HepG2 (cell line): ENCODE measurements around the gene C14orf93. TPM values are rescaled to one million over a fixed set of nuclear protein-coding genes. Genes with fewer than 3 reads are reported as not detected.
A peak's percentile ranks its signal among the peaks of the same experiment; 100 is the strongest.

Source experiments
- ATAC-seq: fragments of 200-7000 bp; cut with Tn5 transposase; 3 replicates; pipeline ENCODE4 v1.9.1; 2020; ENCODE audit warnings: mild to moderate bottlenecking, moderate library complexity
- BruUV-seq: library from RNA; stranded (reverse); fragments of 400-500 nt; replicated peaks from 2 replicates; lab custom pipeline; 2021; lab: Mats Ljungman, UMichigan
- CTCF ChIA-PET: fragments of 300-600 bp; formaldehyde crosslinking; extraction: SDS; loops from one replicate; lab custom pipeline; 2021; ENCODE audit warnings: low total read pairs, inconsistent platforms, low intra/inter-chr PET ratio; lab: Yijun Ruan, JAX
- POLR2A ChIA-PET: fragments of 350-600 bp; sonication (Branson Sonifier 250); formaldehyde crosslinking; loops from one replicate; lab custom pipeline; 2020; ENCODE audit warnings: antibody characterized with exemption, inconsistent platforms; lab: Yijun Ruan, JAX
- DNase-seq: peaks from one replicate; pipeline ENCODE4 v3.0.0-alpha.2; 2015; ENCODE audit warnings: low spot score
- FAIRE-seq: peaks from 3 replicates; lab custom pipeline; 2011; peaks lifted over from hg19 to GRCh38; lab: Jason Lieb, UNC
- H2AFZ ChIP-seq: one replicate; pipeline ENCODE4 v1.6.1; 2011; ENCODE audit warnings: low read length, inconsistent platforms
- H3K27ac ChIP-seq: fragments of 300-600 bp; 3 replicates; pipeline ENCODE4 v1.8.0; 2011; ENCODE audit warnings: mixed run types, mild to moderate bottlenecking, mixed read lengths, low read length, inconsistent platforms; ENCODE audit not compliant: insufficient read depth; ENCODE audit errors: extremely low read length
- H3K27me3 ChIP-seq, 2 experiments: fragments of 200-600 bp in 1 of 2; 2 replicates in 1 of 2; 3 replicates in 1 of 2; pipeline versions ENCODE4 v1.6.0 to v1.8.0; 2011; ENCODE audit warnings: low read length in 2 of 2, mild to moderate bottlenecking in 2 of 2, moderate library complexity in 2 of 2, inconsistent platforms in 1 of 2; ENCODE audit not compliant: insufficient read depth in 2 of 2, control insufficient read depth in 1 of 2
- H3K36me3 ChIP-seq, 2 experiments: fragments of 200-600 bp in 1 of 2; replicated peaks in 1 of 2; 2 replicates in 1 of 2; 3 replicates in 1 of 2; pipeline versions ENCODE4 v1.5.1 to v1.8.0; 2011; ENCODE audit warnings: low read length in 2 of 2, inconsistent platforms in 1 of 2; ENCODE audit not compliant: insufficient read depth in 2 of 2, control insufficient read depth in 1 of 2
- H3K4me1 ChIP-seq: 2 replicates; pipeline ENCODE4 v1.5.1; 2012; ENCODE audit warnings: low read length, inconsistent platforms; ENCODE audit not compliant: insufficient read depth
- H3K4me2 ChIP-seq: 2 replicates; pipeline ENCODE4 v1.6.0; 2011; ENCODE audit warnings: low read depth, low read length, inconsistent platforms
- H3K4me3 ChIP-seq, 3 experiments: fragments of 200-600 bp in 1 of 3; sonication (generic), shearing (Covaris generic) in 1 of 3; replicated peaks in 1 of 3; 2 replicates each; pipeline ENCODE4 v1.5.1; 2011 to 2016; ENCODE audit warnings: low read length in 3 of 3, inconsistent platforms in 2 of 3, low read depth in 2 of 3, mild to moderate bottlenecking in 2 of 3, control low read depth in 1 of 3, mixed read lengths in 1 of 3; ENCODE audit not compliant: insufficient read depth in 1 of 3
- H3K79me2 ChIP-seq: one replicate; pipeline ENCODE4 v1.6.1; 2011; ENCODE audit warnings: low read length, inconsistent platforms; ENCODE audit not compliant: insufficient read depth
- H3K9ac ChIP-seq: 2 replicates; pipeline ENCODE4 v1.6.0; 2011; ENCODE audit warnings: mild to moderate bottlenecking, low read depth, low read length, inconsistent platforms; ENCODE audit not compliant: insufficient read depth
- H3K9me3 ChIP-seq: 2 replicates; pipeline ENCODE4 v1.5.1; 2012; ENCODE audit warnings: mild to moderate bottlenecking, low read length
- H4K20me1 ChIP-seq: 2 replicates; pipeline ENCODE4 v1.6.0; 2011; ENCODE audit warnings: inconsistent platforms, mild to moderate bottlenecking, low read length, moderate library complexity; ENCODE audit not compliant: insufficient read depth
- FOXM1 ChIP-seq: sonication (generic); formaldehyde crosslinking; IDR thresholded peaks from 2 replicates; pipeline ENCODE4 v1.5.0; 2020; ENCODE audit warnings: missing genetic modification reagents
- NR2F6 ChIP-seq, 2 experiments: IDR thresholded peaks; 2 replicates each; pipeline ENCODE4 v1.6.1; 2016; ENCODE audit warnings: antibody characterized with exemption in 1 of 2, mild to moderate bottlenecking in 1 of 2
- POLR2A ChIP-seq, 2 experiments: IDR thresholded peaks; 2 replicates each; pipeline ENCODE4 v1.6.1; 2011; ENCODE audit warnings: low read depth in 2 of 2, low read length in 2 of 2, mild to moderate bottlenecking in 1 of 2, moderate library complexity in 1 of 2; ENCODE audit not compliant: insufficient read depth in 1 of 2
- RBFOX2 ChIP-seq: fragments of 200-400 bp; formaldehyde crosslinking; IDR thresholded peaks from 2 replicates; pipeline ENCODE4 v1.6.1; 2017; ENCODE audit warnings: low read depth, mild to moderate bottlenecking, low read length
- RBM22 ChIP-seq: fragments of 200-400 bp; formaldehyde crosslinking; optimal IDR thresholded peaks from 2 replicates; pipeline ENCODE3; 2017; ENCODE audit warnings: mild to moderate bottlenecking, low read length, moderate library complexity
- TBL1XR1 ChIP-seq: fragments of 150-350 bp; IDR thresholded peaks from 2 replicates; pipeline ENCODE4 v1.6.1; 2014; ENCODE audit warnings: borderline replicate concordance, low read length; ENCODE audit not compliant: partially characterized antibody
- XRCC5 ChIP-seq: fragments of 200-400 bp; formaldehyde crosslinking; optimal IDR thresholded peaks from 2 replicates; pipeline ENCODE3; 2017; ENCODE audit warnings: mild to moderate bottlenecking, low read length
- ZFP91 ChIP-seq: sonication (generic); formaldehyde crosslinking; IDR thresholded peaks from 2 replicates; pipeline ENCODE4 v1.9.0; 2022; ENCODE audit warnings: missing genetic modification reagents, mild to moderate bottlenecking, borderline replicate concordance
- ZMYM4 ChIP-seq: sonication (generic); formaldehyde crosslinking; IDR thresholded peaks from 2 replicates; pipeline ENCODE4 v1.8.1; 2023; ENCODE audit warnings: mild to moderate bottlenecking, missing genetic modification reagents
- ZNF276 ChIP-seq: sonication (generic); formaldehyde crosslinking; IDR thresholded peaks from 2 replicates; pipeline ENCODE4 v1.4.0; 2020; ENCODE audit warnings: mild to moderate bottlenecking, low read depth, missing genetic modification reagents
- ZNF576 ChIP-seq: sonication (generic); formaldehyde crosslinking; IDR thresholded peaks from 2 replicates; pipeline ENCODE4 v1.4.0; 2020; ENCODE audit warnings: mild to moderate bottlenecking, missing genetic modification reagents
- ZSCAN31 ChIP-seq: sonication (generic); formaldehyde crosslinking; IDR thresholded peaks from 2 replicates; pipeline ENCODE4 v1.5.0; 2020; ENCODE audit warnings: low read depth, mild to moderate bottlenecking, missing genetic modification reagents
- WGBS: methylation state at CpG from one replicate; pipeline ENCODE4 v1.1.6; 2017; ENCODE audit warnings: low lambda C conversion rate; 5-methylcytosine and 5-hydroxymethylcytosine counted together
- in situ Hi-C: cut with HindIII; loops from 2 replicates; pipeline ENCODE4 v1.10.0; 2017; ENCODE audit warnings: low pct_unique_long_range_greater_than_20kb; ENCODE audit not compliant: extremely low pct_ligation_motif_present
- intact Hi-C: fragments of 100-400 bp; cut with micrococcal nuclease; formaldehyde crosslinking; loops from one replicate; pipeline ENCODE4 v1.10.0; 2022; ENCODE audit not compliant: unreplicated experiment
- polyA plus RNA-seq, 8 experiments: library from polyadenylated mRNA; depleted of rRNA in 3 of 8; stranded (reverse) in 7 of 8; unstranded in 1 of 8; fragments of >200 nt; fragmentation: Illumina TruSeq in 4 of 8; extraction: Trizol in 4 of 8; gene quantifications; 2 replicates each; pipeline versions ENCODE4 v1.2.1 to v1.2.3, GENCODE V29; 2011 to 2016; ENCODE audit warnings: low read depth in 4 of 8, missing spikeins in 1 of 8, mixed read lengths in 1 of 8; ENCODE audit not compliant: insufficient read depth in 1 of 8
- total RNA-seq, 5 experiments: library from RNA; depleted of rRNA; stranded (reverse); fragments of >200 nt; fragmentation: Illumina TruSeq; extraction: Trizol; gene quantifications; 2 replicates each; pipeline ENCODE4 v1.2.3, GENCODE V29; 2016; ENCODE audit warnings: low read depth in 1 of 5

The C14orf93 gene
- total and polyA plus RNA-seq, 2 of the 13 experiments (the other 11 are each of a cell fraction or from before 2014, with no cell fraction given), result 11.4 to 22.5 TPM

GRCh38 chr14:23028799-23029198 lies 18.9 kb upstream of the C14orf93 start:
- H3K36me3 ChIP-seq, result peaks cover 36 to 66% of the 10 kb centered on the region in 2 experiments
- no peaks in the 10 kb centered on the region for H3K27me3 ChIP-seq
- H4K20me1 ChIP-seq, result 0 out of 2 replicates have a peak, but pooled peaks cover 6% of the 10 kb centered on the region
- H3K9ac ChIP-seq, result no peak overlapping the region
- intact Hi-C loops (no loop called here), in situ Hi-C loops (no loop called here)
- 98% methylated on average over 2 of the region's 2 CpGs for WGBS
- no peak overlapping the region for H2AFZ ChIP-seq
- H3K27ac ChIP-seq, result no peak overlapping the region
- CTCF ChIA-PET, result no interaction called here
- H3K9me3 ChIP-seq, result no peaks in the 10 kb centered on the region
- peak; percentile 80 for TF ChIP-seq RBM22
- TF ChIP-seq TBL1XR1, result no peak
- TF ChIP-seq ZSCAN31 (CRISPR knock-in tag), result 0 out of 2 replicates have a peak, but pooled peaks have one; percentile 22
- TF ChIP-seq RBFOX2, result peak; percentile 72
- DNase-seq (no peak), ATAC-seq (no peak), FAIRE-seq (no peak)
- POLR2A ChIA-PET, result interaction anchor here (1.0 to 15.1 kb wide), 8 partner anchors 11 to 99 kb away, joined by 3 to 203 read pairs (median 4); partner anchors contain the start of genes ACIN1, AJUBA, C14orf119 and PRMT5
- H3K4me1 ChIP-seq, result peaks cover 57% of the 10 kb centered on the region
- peaks cover 39% of the 10 kb centered on the region for H3K79me2 ChIP-seq
- no peak overlapping the region for H3K4me2 ChIP-seq
- BruUV-seq, result TSS peak; percentile 6
- no peak overlapping the region for H3K4me3 ChIP-seq

- Histone ChIP-seq H2AFZ (no peak overlapping the region), H4K20me1 (0 out of 2 replicates have a peak, but pooled peaks cover 6% of the 10 kb centered on the region), H3K27ac (no peak overlapping the region), H3K27me3 (no peaks in the 10 kb centered on the region), H3K79me2 (peaks cover 14% of the 10 kb centered on the region), H3K4me2 (no peak overlapping the region), H3K4me1 (peaks cover 29% of the 10 kb centered on the region), H3K4me3 (no peak overlapping the region), H3K9ac (no peak overlapping the region), H3K9me3 (no peaks in the 10 kb centered on the region), H3K36me3 (peaks cover 23 to 38% of the 10 kb centered on the region in 2 experiments)
- FAIRE-seq, result no peak
- ATAC-seq, result peak; percentile 11
- CTCF ChIA-PET, result no interaction called here
- in situ Hi-C loops, result no loop called here
- 92% methylated on average over 4 of the region's 4 CpGs for whole genome bisulfite sequencing
- POLR2A ChIA-PET, result interaction anchor here (1.0 to 15.1 kb wide), 8 partner anchors 9 to 96 kb away, joined by 3 to 203 read pairs (median 6); partner anchors contain the start of genes ACIN1, C14orf119, PRMT5 and PSMB5
- no peak for DNase-seq
- no TSS peak for BruUV-seq
- intact Hi-C loops, result no loop called here
- TF ChIP-seq ZNF576 (CRISPR knock-in tag), result no peak
- 0 out of 2 replicates have a peak, but pooled peaks have one; percentile 18 for TF ChIP-seq ZMYM4 (CRISPR knock-in tag)
- TF ChIP-seq ZFP91 (CRISPR knock-in tag), result 0 out of 2 replicates have a peak, but pooled peaks have one; percentile 21
- TF ChIP-seq FOXM1 (CRISPR knock-in tag), result peak; percentile 69; the same call in 1 of the 2 replicates
- peak; percentile 52 to 61 for TF ChIP-seq POLR2A (IDR thresholded peaks at IDR 0.05; ENCODE audit: insufficient read depth in 1 of 2, low read depth in 2 of 2, low read length in 2 of 2)
- TF ChIP-seq XRCC5, result peak; percentile 14
- TF ChIP-seq NR2F6 (IDR thresholded peaks at IDR 0.05), result no peak; the same call in 1 of the 2 replicates
- TF ChIP-seq NR2F6 (CRISPR knock-in tag; IDR thresholded peaks at IDR 0.05), result no peak
- TF ChIP-seq ZNF276 (CRISPR knock-in tag), result 0 out of 2 replicates have a peak, but pooled peaks have one; percentile 10
Observed at GRCh38 chr14:23025151-23025814, 15.3 kb upstream of the C14orf93 start.
